Liver (tissue), 9 donors: ENCODE measurements around the gene C4A. TPM values are rescaled to one million over a fixed set of nuclear protein-coding genes. Genes with fewer than 3 reads are reported as not detected.

ENCODE experiments used
- DNase-seq: peaks from one replicate; pipeline ENCODE4 v3.0.0-alpha.2; 2017; ENCODE audit warnings: low spot score
- H3K27ac ChIP-seq, 2 donors: one replicate each; pipeline ENCODE4 v1.7.0; 2013; ENCODE audit warnings: inconsistent platforms in 2 of 2, low read length in 2 of 2, control low read depth in 1 of 2, low read depth in 1 of 2, mild to moderate bottlenecking in 1 of 2
- H3K27me3 ChIP-seq, 4 donors: one replicate each; pipeline versions ENCODE4 v1.6.1 to v1.7.0; 2013; ENCODE audit warnings: low read length in 3 of 4, inconsistent platforms in 1 of 4, mild to moderate bottlenecking in 1 of 4, moderate library complexity in 1 of 4; ENCODE audit not compliant: control insufficient read depth in 4 of 4, insufficient read depth in 4 of 4
- H3K36me3 ChIP-seq, 4 donors: one replicate each; pipeline versions ENCODE4 v1.6.1 to v1.7.0; 2013; ENCODE audit warnings: low read length in 3 of 4, mild to moderate bottlenecking in 3 of 4, low read depth in 1 of 4, moderate library complexity in 1 of 4; ENCODE audit not compliant: control insufficient read depth in 4 of 4, insufficient read depth in 3 of 4
- H3K4me1 ChIP-seq, 4 donors: one replicate each; pipeline versions ENCODE4 v1.6.1 to v1.7.0; 2013; ENCODE audit warnings: low read length in 3 of 4, mild to moderate bottlenecking in 3 of 4, moderate library complexity in 1 of 4; ENCODE audit not compliant: control insufficient read depth in 4 of 4, insufficient read depth in 4 of 4
- H3K4me3 ChIP-seq, 3 donors: one replicate each; pipeline versions ENCODE4 v1.6.1 to v1.7.0; 2013; ENCODE audit warnings: low read length in 3 of 3, control low read depth in 1 of 3, low read depth in 1 of 3, mild to moderate bottlenecking in 1 of 3
- H3K9ac ChIP-seq, 2 donors: one replicate each; pipeline ENCODE4 v1.7.0; 2013; ENCODE audit warnings: low read length in 2 of 2, mild to moderate bottlenecking in 2 of 2, moderate library complexity in 2 of 2, control low read depth in 1 of 2, low read depth in 1 of 2
- H3K9me3 ChIP-seq, 4 donors: one replicate each; pipeline versions ENCODE4 v1.6.1 to v1.7.0; 2013; ENCODE audit warnings: low read length in 3 of 4; ENCODE audit not compliant: control insufficient read depth in 4 of 4
- ATF3 ChIP-seq: IDR thresholded peaks from 2 replicates; pipeline ENCODE4 v1.6.1; 2016; ENCODE audit warnings: antibody characterized with exemption
- CTCF ChIP-seq: fragments of 150-350 bp; IDR thresholded peaks from 2 replicates; pipeline ENCODE4 v1.5.1; 2017; ENCODE audit warnings: improper control_type of control experiment, low read depth, low read length; ENCODE audit not compliant: missing input control
- EGR1 ChIP-seq, 2 donors: IDR thresholded peaks; 2 replicates each; pipeline ENCODE4 v1.6.1; 2016 to 2018; ENCODE audit warnings: antibody characterized with exemption in 2 of 2, low read depth in 2 of 2
- FOXA1 ChIP-seq: IDR thresholded peaks from 2 replicates; pipeline ENCODE4 v1.6.1; 2016; ENCODE audit warnings: antibody characterized with exemption
- FOXA2 ChIP-seq: IDR thresholded peaks from 2 replicates; pipeline ENCODE4 v1.6.1; 2016; ENCODE audit warnings: antibody characterized with exemption
- GABPA ChIP-seq, 2 donors: IDR thresholded peaks in 1 of 2; conservative IDR thresholded peaks in 1 of 2; 2 replicates each; pipeline ENCODE4 v1.6.1; 2016; ENCODE audit warnings: antibody characterized with exemption in 2 of 2, mild to moderate bottlenecking in 1 of 2, moderate library complexity in 1 of 2
- HNF4A ChIP-seq, 2 donors: conservative IDR thresholded peaks; 2 replicates each; pipeline ENCODE4 v1.6.1; 2016; ENCODE audit warnings: antibody characterized with exemption in 2 of 2, mild to moderate bottlenecking in 2 of 2
- HNF4G ChIP-seq: IDR thresholded peaks from 2 replicates; pipeline ENCODE4 v1.6.1; 2016; ENCODE audit warnings: antibody characterized with exemption
- JUND ChIP-seq, 2 donors: IDR thresholded peaks; 2 replicates each; pipeline ENCODE4 v1.6.1; 2016; ENCODE audit warnings: antibody characterized with exemption in 2 of 2
- RAD21 ChIP-seq, 2 donors: IDR thresholded peaks; 2 replicates each; pipeline ENCODE4 v1.6.1; 2016; ENCODE audit warnings: antibody characterized with exemption in 2 of 2, mild to moderate bottlenecking in 2 of 2
- REST ChIP-seq: IDR thresholded peaks from 2 replicates; pipeline ENCODE4 v1.6.1; 2016; ENCODE audit warnings: antibody characterized with exemption, mild to moderate bottlenecking
- SP1 ChIP-seq: IDR thresholded peaks from 2 replicates; pipeline ENCODE4 v1.6.1; 2018; ENCODE audit warnings: antibody characterized with exemption, mild to moderate bottlenecking
- TAF1 ChIP-seq: conservative IDR thresholded peaks from 2 replicates; pipeline ENCODE4 v1.6.1; 2016; ENCODE audit warnings: antibody characterized with exemption, mild to moderate bottlenecking
- YY1 ChIP-seq: IDR thresholded peaks from 2 replicates; pipeline ENCODE4 v1.6.1; 2016; ENCODE audit warnings: antibody characterized with exemption, mild to moderate bottlenecking
- ZBTB33 ChIP-seq: IDR thresholded peaks from 2 replicates; pipeline ENCODE4 v1.6.1; 2016; ENCODE audit warnings: antibody characterized with exemption
- whole genome bisulfite sequencing: extraction: QIAGEN DNeasy Blood & Tissue Kit; methylation state at CpG from one replicate; pipeline ENCODE4 v1.1.7; 2013; 5-methylcytosine and 5-hydroxymethylcytosine counted together
- polyA plus RNA-seq, 2 donors: library from polyadenylated mRNA; stranded (reverse) in 1 of 2; unstranded in 1 of 2; fragments of 200-250 nt in 1 of 2; fragments of >200 nt in 1 of 2; fragmentation: Nextera tagmentation in 1 of 2; extraction: Ambion mirVana in 1 of 2; gene quantifications; one replicate each; pipeline versions ENCODE4 v1.2.1 to v1.2.3, GENCODE V29; 2013 to 2015
- total RNA-seq, 2 donors: library from RNA; depleted of rRNA; stranded (reverse); fragments of >200 nt; gene quantifications; one replicate each; pipeline ENCODE4 v1.2.3, GENCODE V29; 2014
- donor health status: healthy.
- donor health status: healthy.
- donor health status: healthy.
- donor health status: healthy.
- donor health status: healthy.

C4A gene
- total and polyA plus RNA-seq, 4 donors = 410 to 2,903 (median 1,534) TPM

- no peak for DNase-seq
- WGBS = 71% methylated on average over 14 of the region's 14 CpGs
- no peaks in the 10 kb centered on the region for H3K36me3 ChIP-seq
- H3K27me3 ChIP-seq = no peaks in the 10 kb centered on the region
- no peak overlapping the region for H3K27ac ChIP-seq
- H3K9ac ChIP-seq = no peak overlapping the region
- TF ChIP-seq FOXA2 (no peak), SP1 (no peak), TAF1 (no peak), JUND (IDR thresholded peaks at IDR 0.05) (no peak), HNF4A (conservative IDR thresholded peaks at IDR 0.05) (no peak), GABPA (IDR thresholded peaks at IDR 0.05 in 1 of 2, conservative IDR thresholded peaks at IDR 0.05 in 1 of 2) (no peak), REST (no peak), CTCF (no peak), EGR1 (IDR thresholded peaks at IDR 0.05; ENCODE audit: low read depth in 2 of 2) (no peak)
- no peaks in the 10 kb centered on the region for H3K9me3 ChIP-seq
- H3K4me3 ChIP-seq = no peak overlapping the region
- peaks cover 0 to 8% (median 1%) of the 10 kb centered on the region in 4 donors for H3K4me1 ChIP-seq
Observed at GRCh38 chr6:32046450-32047083, 64.7 kb downstream of the C4A start.

- H3K9me3 ChIP-seq = no peaks in the 10 kb centered on the region
- TF ChIP-seq REST (no peak), FOXA2 (no peak), SP1 (no peak), ATF3 (no peak), YY1 (no peak), ZBTB33 (no peak), TAF1 (no peak), HNF4G (no peak), FOXA1 (no peak), GABPA (IDR thresholded peaks at IDR 0.05 in 1 of 2, conservative IDR thresholded peaks at IDR 0.05 in 1 of 2) (no peak), CTCF (no peak), RAD21 (IDR thresholded peaks at IDR 0.05) (no peak)
- no peaks in the 10 kb centered on the region for H3K27me3 ChIP-seq
- no peak overlapping the region for H3K27ac ChIP-seq
- H3K4me1 ChIP-seq = peaks cover 0 to 8% (median 1%) of the 10 kb centered on the region in 4 donors
- no peak overlapping the region for H3K9ac ChIP-seq
- 82% methylated on average over 11 of the region's 11 CpGs for WGBS
- H3K4me3 ChIP-seq = no peak overlapping the region
- H3K36me3 ChIP-seq = no peaks in the 10 kb centered on the region
- DNase-seq = no peak
Observed at GRCh38 chr6:32047084-32047478, 65.2 kb downstream of the C4A start.
